Inflammatory macrophage treated with lipopolysaccharide for 1 hour (primary cell): Measurements from ENCODE around the gene FRMD3.
"Not testable (repeated sequence)": the region's sequence is repeated elsewhere in the genome, so short reads cannot be mapped to it uniquely, and the experiment has no call there.

Experiments used
- DNase-seq, 2 donors: peaks; one replicate each; pipeline ENCODE4 v3.0.0-alpha.2; 2020 to 2022

The FRMD3 gene

GRCh38 chr9:83384214-83384613 is 154.0 kb downstream of the FRMD3 start:
- no peak for DNase-seq

GRCh38 chr9:83383034-83383433 is 155.2 kb downstream of the FRMD3 start:
- no peak for DNase-seq

- DNase-seq = no peak
Observed at GRCh38 chr9:83382421-83382820, 155.8 kb downstream of the FRMD3 start.

GRCh38 chr9:83379045-83379444 is 159.2 kb downstream of the FRMD3 start:
- DNase-seq = no peak

- no peak for DNase-seq
Observed at GRCh38 chr9:83372957-83373356, 165.2 kb downstream of the FRMD3 start.

- no peak for DNase-seq
Observed at GRCh38 chr9:83367326-83367725, 170.9 kb downstream of the FRMD3 start.

- no peak for DNase-seq
Observed at GRCh38 chr9:83362341-83362995, 175.7 kb downstream of the FRMD3 start.

- no peak for DNase-seq
Observed at GRCh38 chr9:83359039-83359438, 179.2 kb downstream of the FRMD3 start.

GRCh38 chr9:83358493-83358892 is 179.7 kb downstream of the FRMD3 start:
- not testable (repeated sequence) for DNase-seq

GRCh38 chr9:83355729-83356151 is 182.5 kb downstream of the FRMD3 start:
- DNase-seq = no peak

GRCh38 chr9:83355024-83355444 is 183.2 kb downstream of the FRMD3 start:
- DNase-seq = no peak

- no peak for DNase-seq
Observed at GRCh38 chr9:83349031-83349430, 189.2 kb downstream of the FRMD3 start.

- no peak for DNase-seq
Observed at GRCh38 chr9:83346655-83347420, 191.4 kb downstream of the FRMD3 start.

GRCh38 chr9:83343366-83343999 is 194.7 kb downstream of the FRMD3 start:
- no peak for DNase-seq

GRCh38 chr9:83342731-83343130 is 195.5 kb downstream of the FRMD3 start:
- no peak for DNase-seq

- DNase-seq = no peak
Observed at GRCh38 chr9:83342006-83342405, 196.2 kb downstream of the FRMD3 start.

- no peak for DNase-seq
Observed at GRCh38 chr9:83340451-83340850, 197.8 kb downstream of the FRMD3 start.

GRCh38 chr9:83339435-83339834 is 198.8 kb downstream of the FRMD3 start:
- DNase-seq = no peak

GRCh38 chr9:83336706-83337105 is 201.5 kb downstream of the FRMD3 start:
- DNase-seq = no peak

GRCh38 chr9:83334320-83334719 is 203.9 kb downstream of the FRMD3 start:
- peak; percentile 71 to 93 for DNase-seq

GRCh38 chr9:83330207-83331196 is 207.7 kb downstream of the FRMD3 start:
- DNase-seq = no peak

- no peak for DNase-seq
Observed at GRCh38 chr9:83327750-83328622, 210.2 kb downstream of the FRMD3 start.
